ENCODE results near the gene ASIP. TPM values are rescaled to one million over a fixed set of nuclear protein-coding genes. Genes with fewer than 3 reads are reported as not detected.
A peak's percentile ranks its signal among the peaks of the same experiment; 100 is the strongest.

The ASIP gene
- total RNA-seq, 1 experiment from 2014 or later, result not detected

DNA sequence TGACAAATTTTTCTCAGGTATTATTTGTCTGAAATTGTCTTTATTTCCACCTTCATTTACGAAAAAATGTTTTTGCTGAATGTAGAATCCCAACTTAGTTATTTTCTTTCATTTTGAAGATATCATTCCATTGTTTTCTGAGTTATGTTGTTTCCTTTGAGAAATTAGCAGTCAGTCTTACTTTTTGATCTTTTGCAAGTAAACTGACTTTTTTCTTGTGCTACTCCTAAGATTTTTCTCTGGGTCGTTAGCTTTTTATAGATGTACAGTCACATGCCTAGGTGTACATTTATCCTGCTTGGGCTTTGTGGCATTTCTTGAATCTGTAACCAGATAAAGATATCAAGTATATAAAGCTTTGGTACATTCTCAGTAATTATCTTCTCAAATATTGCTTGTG is 29.6 kb upstream of the ASIP start:
- no peak for DNase-seq (ENCODE audit: unreplicated experiment)
- intact Hi-C loops (cut with micrococcal nuclease), result no loop called here
- BruUV-seq (replicated peaks), result no TSS peak
- TF ChIP-seq, protein P1, sequence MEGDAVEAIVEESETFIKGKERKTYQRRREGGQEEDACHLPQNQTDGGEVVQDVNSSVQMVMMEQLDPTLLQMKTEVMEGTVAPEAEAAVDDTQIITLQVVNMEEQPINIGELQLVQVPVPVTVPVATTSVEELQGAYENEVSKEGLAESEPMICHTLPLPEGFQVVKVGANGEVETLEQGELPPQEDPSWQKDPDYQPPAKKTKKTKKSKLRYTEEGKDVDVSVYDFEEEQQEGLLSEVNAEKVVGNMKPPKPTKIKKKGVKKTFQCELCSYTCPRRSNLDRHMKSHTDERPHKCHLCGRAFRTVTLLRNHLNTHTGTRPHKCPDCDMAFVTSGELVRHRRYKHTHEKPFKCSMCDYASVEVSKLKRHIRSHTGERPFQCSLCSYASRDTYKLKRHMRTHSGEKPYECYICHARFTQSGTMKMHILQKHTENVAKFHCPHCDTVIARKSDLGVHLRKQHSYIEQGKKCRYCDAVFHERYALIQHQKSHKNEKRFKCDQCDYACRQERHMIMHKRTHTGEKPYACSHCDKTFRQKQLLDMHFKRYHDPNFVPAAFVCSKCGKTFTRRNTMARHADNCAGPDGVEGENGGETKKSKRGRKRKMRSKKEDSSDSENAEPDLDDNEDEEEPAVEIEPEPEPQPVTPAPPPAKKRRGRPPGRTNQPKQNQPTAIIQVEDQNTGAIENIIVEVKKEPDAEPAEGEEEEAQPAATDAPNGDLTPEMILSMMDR (IDR thresholded peaks at IDR 0.05; ENCODE audit: unreplicated experiment), result no peak
- ChIA-PET CTCF (no interaction called here), POLR2A (no interaction called here)
- Mint-ChIP-seq H3K36me3 (ENCODE audit: insufficient read depth, unreplicated experiment) (no peaks in the 10 kb centered on the region), H3K9me3 (ENCODE audit: unreplicated experiment) (peaks cover 7% of the 10 kb centered on the region), H3K27me3 (ENCODE audit: insufficient read depth, unreplicated experiment) (no peaks in the 10 kb centered on the region), H3K4me3 (ENCODE audit: unreplicated experiment) (no peak overlapping the region), H3K27ac (ENCODE audit: low read depth, unreplicated experiment) (no peak overlapping the region), H3K4me1 (ENCODE audit: insufficient read depth, unreplicated experiment) (no peaks in the 10 kb centered on the region)

DNA sequence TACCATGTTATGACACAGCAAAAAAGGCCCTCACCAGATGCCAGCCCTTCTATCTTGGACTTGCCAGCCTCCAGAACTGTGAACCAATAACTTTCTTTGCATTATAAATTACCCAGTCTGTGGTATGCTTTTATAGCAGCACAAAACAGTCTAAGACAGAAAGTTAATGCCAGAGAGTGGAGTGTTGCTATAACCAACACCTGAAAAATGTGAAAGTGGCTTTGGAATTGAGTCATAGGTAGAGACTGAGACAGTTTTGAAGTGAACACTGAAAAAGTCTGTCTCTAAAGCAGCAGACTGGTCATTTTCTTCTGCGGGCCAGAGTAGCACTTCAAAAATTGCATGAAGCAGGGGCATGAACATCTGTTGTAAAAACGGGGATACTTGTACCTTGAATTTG is 28.0 kb upstream of the ASIP start:
- H3K27me3 Mint-ChIP-seq (ENCODE audit: insufficient read depth, unreplicated experiment), result no peaks in the 10 kb centered on the region
- H3K36me3 Mint-ChIP-seq (ENCODE audit: insufficient read depth, unreplicated experiment), result no peaks in the 10 kb centered on the region
- no peak overlapping the region for H3K4me3 Mint-ChIP-seq (ENCODE audit: unreplicated experiment)
- no TSS peak for BruUV-seq (replicated peaks)
- TF ChIP-seq, protein P1 (IDR thresholded peaks at IDR 0.05; ENCODE audit: unreplicated experiment), result no peak
- POLR2A ChIA-PET, result no interaction called here
- DNase-seq (ENCODE audit: unreplicated experiment), result no peak
- H3K4me1 Mint-ChIP-seq (ENCODE audit: insufficient read depth, unreplicated experiment), result no peaks in the 10 kb centered on the region
- peaks cover 7% of the 10 kb centered on the region for H3K9me3 Mint-ChIP-seq (ENCODE audit: unreplicated experiment)
- H3K27ac Mint-ChIP-seq (ENCODE audit: low read depth, unreplicated experiment), result no peak overlapping the region
- CTCF ChIA-PET, result no interaction called here
- intact Hi-C loops (cut with micrococcal nuclease), result no loop called here

DNA sequence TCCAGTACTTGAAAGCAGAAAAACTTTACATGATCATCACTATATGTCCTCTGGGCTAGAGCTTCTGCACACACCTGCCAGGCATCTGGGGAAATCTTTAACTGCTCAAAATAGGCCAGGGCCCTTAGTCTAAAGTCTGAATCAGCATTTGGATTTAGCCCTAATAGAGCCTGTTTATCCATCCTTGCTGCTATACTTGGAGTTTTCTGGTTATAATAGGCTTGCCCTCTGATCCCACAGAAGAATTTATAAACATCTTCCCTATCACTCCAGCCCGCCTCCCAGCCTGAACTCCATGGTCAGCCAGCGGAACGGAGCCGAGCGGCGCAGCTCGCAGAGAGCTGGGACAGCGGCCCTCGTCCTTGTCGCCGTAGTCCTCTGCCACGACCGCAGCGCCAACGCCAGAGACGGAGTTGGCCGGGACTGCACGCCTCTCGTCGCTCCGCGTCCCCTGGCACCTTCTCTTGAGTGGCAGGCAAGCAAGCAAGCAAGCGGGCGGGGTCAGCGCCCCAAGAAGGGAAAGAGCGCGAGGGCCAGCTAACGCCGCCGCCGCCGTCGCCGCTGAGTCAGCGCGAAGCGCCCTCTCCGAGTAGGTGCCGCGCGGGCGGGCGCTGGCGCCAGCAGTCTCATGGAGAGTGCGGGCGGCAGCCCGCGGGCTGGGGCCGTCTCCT is 25.4 kb upstream of the ASIP start:
- Mint-ChIP-seq H3K9me3 (ENCODE audit: unreplicated experiment) (peaks cover 7% of the 10 kb centered on the region), H3K4me1 (ENCODE audit: insufficient read depth, unreplicated experiment) (peaks cover 6% of the 10 kb centered on the region), H3K36me3 (ENCODE audit: insufficient read depth, unreplicated experiment) (no peaks in the 10 kb centered on the region), H3K27me3 (ENCODE audit: insufficient read depth, unreplicated experiment) (no peaks in the 10 kb centered on the region), H3K27ac (ENCODE audit: low read depth, unreplicated experiment) (peak overlapping the region; percentile 12), H3K4me3 (ENCODE audit: unreplicated experiment) (peak overlapping the region; percentile 66)
- TF ChIP-seq, protein P1 (IDR thresholded peaks at IDR 0.05; ENCODE audit: unreplicated experiment), result no peak
- ChIA-PET POLR2A (interaction anchor here (0.8 to 1.4 kb wide), 2 partner anchors 10 to 87 kb away, joined by 4 to 5 read pairs; partner anchors contain the start of gene AHCY), CTCF (interaction anchor here (0.7 to 1.9 kb wide), 4 partner anchors 26 to 553 kb away, joined by 3 to 6 read pairs (median 3); no protein-coding TSS in a partner anchor)
- DNase-seq (ENCODE audit: unreplicated experiment), result peak; percentile 69
- intact Hi-C loops (cut with micrococcal nuclease), result no loop called here
- no TSS peak for BruUV-seq (replicated peaks)

GRCh38 chr20:34216382-34216742 is 24.9 kb upstream of the ASIP start:
- Mint-ChIP-seq H3K27ac (ENCODE audit: low read depth, unreplicated experiment) (peak overlapping the region; percentile 12), H3K4me1 (ENCODE audit: insufficient read depth, unreplicated experiment) (peaks cover 10% of the 10 kb centered on the region), H3K4me3 (ENCODE audit: unreplicated experiment) (peak overlapping the region; percentile 66), H3K36me3 (ENCODE audit: insufficient read depth, unreplicated experiment) (no peaks in the 10 kb centered on the region), H3K27me3 (ENCODE audit: insufficient read depth, unreplicated experiment) (no peaks in the 10 kb centered on the region), H3K9me3 (ENCODE audit: unreplicated experiment) (peaks cover 7% of the 10 kb centered on the region)
- no peak for DNase-seq (ENCODE audit: unreplicated experiment)
- POLR2A ChIA-PET, result interaction anchor here (0.8 to 1.4 kb wide), 2 partner anchors 10 to 87 kb away, joined by 4 to 5 read pairs; partner anchors contain the start of gene AHCY
- BruUV-seq (replicated peaks), result no TSS peak
- CTCF ChIA-PET, result interaction anchor here (0.6 to 1.9 kb wide), 5 partner anchors 26 to 1944 kb away, joined by 3 to 6 read pairs (median 3); no protein-coding TSS in a partner anchor
- TF ChIP-seq, protein P1 (IDR thresholded peaks at IDR 0.05; ENCODE audit: unreplicated experiment), result no peak
- intact Hi-C loops (cut with micrococcal nuclease), result no loop called here
